T-helper 22 cell (primary cell): Measurements from ENCODE around the gene NEO1.
"Not testable (repeated sequence)": the region's sequence is repeated elsewhere in the genome, so short reads cannot be mapped to it uniquely, and the experiment has no call there.

Source experiments
- DNase-seq: peaks from one replicate; pipeline ENCODE4 v3.0.0-alpha.2; 2020; ENCODE audit warnings: low read depth

NEO1 gene

DNA sequence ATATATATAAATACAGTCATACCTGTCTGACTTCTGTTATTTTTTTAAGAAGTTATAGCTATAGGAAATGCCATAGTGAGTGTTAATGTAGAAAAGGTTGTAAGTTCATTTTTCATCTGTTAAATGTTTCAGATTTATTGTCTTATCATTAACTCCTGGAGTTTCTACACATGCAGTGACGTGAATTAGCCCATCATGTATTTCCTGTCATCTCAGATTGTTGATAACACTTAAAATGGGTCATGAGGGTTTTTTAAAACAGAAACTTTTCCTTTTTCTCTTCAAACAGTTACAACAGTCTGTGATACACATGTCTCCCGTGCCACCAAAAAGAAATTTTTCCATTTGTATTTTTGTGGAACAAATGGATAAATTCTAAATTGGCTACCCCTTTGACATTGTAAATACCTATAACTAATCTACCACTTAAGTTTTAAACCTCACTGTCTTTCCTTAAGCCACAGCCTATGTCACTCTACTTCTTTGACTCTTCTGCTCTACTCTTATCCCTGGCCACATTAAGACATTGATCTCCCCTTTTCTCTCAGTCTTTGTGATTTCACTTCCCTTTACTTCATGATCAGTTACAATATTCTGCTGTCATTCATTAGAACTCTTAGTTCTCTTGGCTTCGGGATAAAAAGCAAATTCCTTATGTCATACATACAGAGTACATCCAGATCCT, 89.1 kb downstream of the NEO1 start:
- DNase-seq, result no peak

DNA sequence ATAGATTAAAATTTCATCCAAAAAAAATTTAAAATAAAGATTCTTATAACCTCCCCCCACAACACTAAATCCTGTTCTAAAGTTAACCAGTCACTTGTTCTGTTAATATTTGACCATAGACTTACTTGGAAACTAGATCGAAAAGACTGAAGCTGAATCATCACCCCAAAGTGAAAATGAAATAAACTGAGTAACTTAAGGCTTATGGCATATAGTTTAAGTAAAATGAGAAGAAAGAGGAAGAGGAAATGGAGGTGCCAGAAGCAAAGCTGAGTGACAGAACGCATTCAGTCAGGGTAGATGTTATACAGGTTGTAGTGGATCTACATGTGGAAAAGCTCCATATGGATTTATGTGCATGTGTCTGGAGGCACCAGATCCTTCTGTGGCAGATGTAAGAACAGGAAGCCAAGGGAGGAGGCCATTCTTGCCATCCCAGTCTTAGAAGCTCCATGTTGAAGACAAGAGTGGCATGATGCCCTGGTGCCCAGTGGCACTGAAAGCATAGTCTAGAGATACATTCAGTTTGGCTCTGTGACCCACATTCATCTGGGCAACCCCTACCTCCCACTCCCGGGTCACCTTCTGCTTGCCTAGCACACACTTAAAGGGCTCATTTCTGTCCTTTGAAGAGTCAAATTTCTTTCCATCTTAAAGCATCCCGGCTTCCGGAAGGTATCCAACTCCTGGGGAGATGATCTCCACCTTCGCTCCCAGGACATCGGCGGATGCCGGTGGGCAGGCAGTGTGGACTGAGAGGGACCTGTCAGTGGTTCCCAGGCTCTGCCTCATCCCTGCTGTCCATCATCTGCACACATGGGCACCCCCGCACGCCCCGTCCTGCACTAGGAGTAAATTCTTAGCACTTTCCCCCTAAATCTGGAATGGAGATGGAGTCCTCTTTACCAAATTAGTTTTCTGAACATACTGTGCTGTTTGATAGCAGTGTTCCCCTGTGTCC, 90.8 kb downstream of the NEO1 start:
- DNase-seq, result no peak

DNA sequence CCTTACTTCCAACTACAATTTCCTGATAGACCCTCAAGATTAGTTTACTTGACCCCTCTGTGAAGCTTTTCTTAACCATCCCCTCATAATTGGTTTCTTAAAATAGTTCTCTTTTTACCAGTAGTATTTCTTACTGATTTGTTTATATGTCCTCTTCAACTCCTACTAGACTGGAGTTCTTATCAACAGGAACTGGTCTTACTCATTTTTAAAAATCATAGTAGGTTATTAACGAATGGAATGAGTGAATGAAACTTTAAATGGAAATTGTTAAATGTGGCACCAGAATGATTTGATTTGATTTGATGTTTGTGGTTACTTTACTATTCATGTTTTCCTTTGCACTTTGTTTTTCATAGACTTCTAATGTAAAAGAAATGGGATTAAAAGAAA, 91.5 kb downstream of the NEO1 start:
- DNase-seq, result no peak

DNA sequence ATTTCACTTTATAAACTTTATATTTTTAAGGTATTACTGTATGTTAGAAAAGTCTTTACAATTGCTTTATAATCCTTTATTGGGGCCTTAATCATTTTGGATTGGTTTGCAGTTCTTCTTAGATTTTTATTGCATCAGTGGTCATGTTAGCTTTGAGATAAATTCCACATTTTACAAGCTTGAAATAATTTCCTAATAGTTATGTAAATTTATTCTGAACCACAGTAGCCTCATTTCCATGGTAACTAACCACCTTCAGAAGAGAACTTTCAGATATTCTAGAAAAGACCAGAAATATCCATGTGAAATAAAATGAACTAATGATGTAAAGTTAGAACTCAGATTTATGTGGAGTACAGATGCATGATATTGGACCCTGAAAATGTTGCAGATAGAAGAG, 94.2 kb downstream of the NEO1 start:
- DNase-seq, result no peak

DNA sequence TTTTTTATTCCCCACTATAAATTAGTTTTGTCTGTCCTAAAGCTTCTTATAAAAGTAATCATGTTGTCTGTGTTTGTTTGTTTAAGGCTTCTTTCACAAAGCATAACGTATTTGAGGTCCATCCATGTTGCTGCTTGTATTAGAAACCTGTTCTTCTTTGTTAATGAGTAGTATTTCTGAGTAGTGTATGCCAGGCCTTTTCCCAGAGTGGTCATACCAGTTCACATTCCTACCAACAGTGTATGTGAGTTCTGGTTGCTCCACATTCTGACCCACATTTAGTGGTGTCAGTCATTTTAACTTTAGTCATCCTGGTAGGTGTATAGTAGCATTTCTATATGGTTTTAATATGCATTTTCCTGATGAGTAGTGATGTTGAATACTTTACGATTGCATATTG, 98.6 kb downstream of the NEO1 start:
- no peak for DNase-seq

DNA sequence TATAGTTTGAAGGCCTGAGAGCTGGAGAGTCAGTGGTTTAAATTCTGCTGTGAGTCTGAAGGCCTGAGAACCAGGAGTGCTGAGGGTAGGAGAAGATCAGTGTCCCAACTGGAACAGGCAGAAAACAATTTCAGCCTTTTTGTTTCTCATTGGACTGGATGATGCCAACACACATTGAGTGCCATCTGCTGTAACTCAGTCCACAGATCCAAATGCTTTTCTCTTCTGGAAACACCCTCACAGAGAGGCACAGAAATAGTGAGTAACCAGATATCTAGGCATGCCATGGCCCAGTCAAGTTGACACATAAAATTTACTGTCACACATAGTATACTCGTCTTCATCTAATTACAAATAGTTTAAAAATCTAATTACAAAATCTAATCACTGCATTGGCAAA, 100.8 kb downstream of the NEO1 start:
- no peak for DNase-seq

DNA sequence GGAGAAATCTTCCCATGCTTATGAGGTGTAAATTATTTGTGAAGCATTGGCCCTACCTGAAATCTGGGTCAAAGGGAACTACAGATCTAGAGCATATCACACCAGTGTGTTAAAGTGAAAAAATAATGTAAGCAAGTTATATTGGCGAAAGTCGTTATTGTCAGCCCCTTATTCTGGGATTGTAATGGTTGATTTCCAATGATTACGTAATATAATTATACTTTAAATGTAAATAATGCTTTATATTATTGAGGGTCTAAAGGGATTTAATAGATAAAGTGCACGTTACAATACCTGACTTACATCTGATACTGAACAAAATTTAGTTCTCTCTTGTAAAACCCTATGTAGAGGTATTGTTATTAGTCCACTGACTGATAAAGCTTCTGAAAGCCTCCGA, 101.2 kb downstream of the NEO1 start:
- DNase-seq, result no peak

DNA sequence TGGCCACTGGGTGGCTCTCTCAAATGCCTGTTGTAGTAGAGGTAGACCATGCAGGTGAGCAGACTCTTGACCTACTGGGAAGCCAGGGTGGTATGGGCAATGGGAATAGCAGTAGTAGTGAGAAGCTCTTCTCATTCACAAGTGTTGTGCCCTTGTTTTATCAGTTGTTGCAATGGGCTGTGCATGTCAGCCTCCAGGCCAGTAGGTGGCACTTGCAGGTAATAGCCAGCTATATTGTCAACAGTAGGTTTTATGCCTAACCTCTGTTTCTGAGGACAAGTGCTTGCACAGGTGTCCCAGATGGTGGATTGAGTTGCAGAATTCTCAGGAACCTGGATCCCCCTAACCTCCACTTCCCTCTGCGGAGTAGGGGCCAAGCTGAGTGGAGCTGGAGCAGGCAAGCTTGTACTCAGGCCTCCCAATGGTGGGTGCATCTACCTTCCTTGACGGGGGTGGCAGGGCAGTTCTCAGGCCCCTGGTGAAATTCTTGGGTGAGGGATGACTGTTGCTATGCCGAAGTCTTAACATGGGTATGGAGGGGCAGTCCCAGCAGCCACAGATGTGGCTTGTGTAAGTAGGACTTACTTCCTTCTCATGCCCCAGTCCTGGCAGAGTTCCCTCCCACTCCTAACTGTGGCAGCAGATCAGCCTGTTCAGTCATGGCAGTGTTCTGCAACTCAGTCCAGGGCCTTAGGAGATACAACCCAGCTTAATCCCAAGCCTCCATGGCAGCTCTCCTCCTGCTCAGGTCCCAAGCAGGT, 104.3 kb downstream of the NEO1 start:
- DNase-seq, result no peak

DNA sequence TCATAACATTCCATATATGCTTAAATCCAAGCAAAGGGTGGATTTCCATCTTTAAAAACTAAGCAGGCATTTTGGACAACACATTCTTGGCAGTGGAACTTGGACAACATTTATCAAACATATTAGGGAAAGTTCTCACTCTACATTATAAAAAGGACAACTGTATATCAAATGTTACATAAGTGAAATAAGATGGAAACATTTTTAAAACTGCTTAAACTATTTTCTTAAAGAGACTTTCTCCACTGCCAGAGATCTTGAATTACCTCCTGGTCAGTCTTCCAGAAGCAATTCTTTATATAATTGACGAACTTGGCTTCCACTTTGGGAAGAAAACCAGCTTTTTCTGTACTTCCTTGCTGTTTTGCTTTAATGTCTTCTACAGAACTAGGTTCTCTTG, 109.3 kb downstream of the NEO1 start:
- no peak for DNase-seq

DNA sequence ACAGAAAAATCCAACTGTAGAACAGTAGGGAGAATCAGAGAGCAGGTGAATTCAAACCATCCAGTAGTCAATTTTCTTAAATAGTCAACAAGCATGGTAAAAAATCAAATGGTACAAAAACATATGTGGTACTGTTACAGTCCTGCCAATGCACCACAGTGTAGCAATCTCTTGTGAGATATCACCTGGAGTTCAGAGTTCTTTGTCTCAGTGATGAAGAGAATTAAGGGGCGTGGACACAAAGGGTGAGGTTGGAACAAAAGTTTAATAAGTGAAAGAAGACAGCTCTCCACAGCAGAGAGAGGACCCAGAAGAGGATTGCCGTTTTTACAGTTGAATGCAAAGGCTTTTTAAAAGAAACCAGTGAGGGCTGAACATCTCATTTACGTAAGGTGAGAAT, 113.2 kb downstream of the NEO1 start:
- no peak for DNase-seq

DNA sequence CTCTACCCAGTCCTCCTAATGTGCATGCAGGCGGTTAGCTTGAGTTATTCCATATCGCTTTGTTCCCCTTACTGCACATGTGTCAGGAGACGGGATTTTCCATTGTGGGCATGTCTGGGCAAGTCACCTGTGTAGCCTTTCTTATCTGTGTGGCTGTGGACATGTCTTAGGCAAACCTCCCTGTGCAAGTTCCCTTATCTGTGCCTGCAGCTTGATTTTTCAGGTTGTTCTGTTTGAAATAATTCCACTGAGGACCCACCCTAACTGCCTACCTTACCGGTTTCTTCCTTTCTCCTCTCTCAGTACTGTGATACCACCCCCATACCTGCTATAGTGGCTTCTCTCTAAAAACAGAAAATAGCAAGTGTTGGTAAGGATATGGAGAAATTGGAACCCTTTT, 113.6 kb downstream of the NEO1 start:
- no peak for DNase-seq

DNA sequence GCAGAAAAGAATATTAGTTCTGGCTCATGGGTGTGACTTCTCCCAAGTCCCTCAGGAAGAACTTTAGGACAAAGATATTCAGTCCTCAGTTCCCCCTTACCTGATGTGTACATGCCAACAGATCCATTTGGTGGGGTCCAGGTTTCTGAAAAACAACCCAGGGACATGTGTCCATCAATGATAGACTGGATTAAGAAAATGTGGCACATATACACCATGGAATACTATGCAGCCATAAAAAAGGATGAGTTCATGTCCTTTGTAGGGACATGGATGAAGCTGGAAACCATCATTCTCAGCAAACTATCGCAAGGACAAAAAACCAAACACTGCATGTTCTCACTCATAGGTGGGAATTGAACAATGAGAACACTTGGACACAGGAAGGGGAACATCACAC, 114.4 kb downstream of the NEO1 start:
- not testable (repeated sequence) for DNase-seq

DNA sequence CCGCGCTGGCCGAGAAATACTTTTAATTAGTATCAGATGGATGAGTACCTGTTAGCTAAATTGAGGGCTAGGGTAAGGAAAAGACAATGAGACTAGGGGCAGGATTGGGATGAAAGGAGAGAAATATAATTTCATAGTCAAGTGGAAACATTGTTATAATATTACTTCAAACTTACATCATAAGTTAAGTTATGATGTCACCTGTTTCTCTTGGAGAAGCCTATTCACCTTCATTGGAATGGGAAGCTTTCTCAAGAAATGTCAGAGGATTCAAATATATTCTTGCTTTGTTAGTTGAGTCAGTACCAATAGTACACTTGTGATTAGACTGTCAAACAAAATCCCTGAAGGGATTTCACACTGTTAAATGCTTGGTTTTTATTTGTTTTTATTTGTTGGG, 116.2 kb downstream of the NEO1 start:
- no peak for DNase-seq

DNA sequence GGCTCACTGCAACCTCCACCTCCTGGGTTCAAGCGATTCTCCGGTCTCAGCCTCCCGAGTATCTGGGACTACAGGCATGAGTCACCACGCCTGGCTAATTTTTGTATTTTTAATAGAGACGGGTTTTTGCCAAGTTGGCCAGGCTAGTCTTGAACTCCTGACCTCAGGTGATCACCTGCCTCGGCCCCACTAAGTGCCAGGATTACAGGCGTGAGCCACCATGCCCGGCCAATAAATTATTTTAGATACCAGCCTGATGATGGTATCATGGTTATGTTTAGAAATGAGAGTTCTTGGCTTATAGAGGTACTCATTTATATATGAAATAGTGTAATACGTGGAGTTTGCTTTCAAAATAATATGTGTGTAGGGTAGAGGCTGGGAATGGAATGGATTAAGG, 119.4 kb downstream of the NEO1 start:
- no peak for DNase-seq

DNA sequence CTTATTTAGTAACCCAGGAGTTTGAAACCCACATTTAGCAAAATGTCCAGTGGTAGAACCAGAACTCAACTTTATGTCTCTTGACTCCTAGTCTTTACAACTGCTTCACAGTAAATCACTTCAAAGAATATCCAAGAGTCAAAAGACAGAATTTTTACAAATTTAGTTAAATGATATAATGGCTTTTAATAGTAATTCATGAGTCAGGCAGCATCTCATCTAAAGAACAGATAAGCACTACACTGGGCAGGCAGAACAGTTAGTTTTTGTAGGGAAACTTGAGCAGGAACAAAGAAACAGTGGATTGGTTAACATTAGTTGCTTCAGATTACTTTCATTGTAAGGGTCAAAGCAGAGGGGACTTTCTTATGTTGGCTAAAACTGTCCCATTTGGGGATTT, 120.2 kb downstream of the NEO1 start:
- DNase-seq, result no peak

DNA sequence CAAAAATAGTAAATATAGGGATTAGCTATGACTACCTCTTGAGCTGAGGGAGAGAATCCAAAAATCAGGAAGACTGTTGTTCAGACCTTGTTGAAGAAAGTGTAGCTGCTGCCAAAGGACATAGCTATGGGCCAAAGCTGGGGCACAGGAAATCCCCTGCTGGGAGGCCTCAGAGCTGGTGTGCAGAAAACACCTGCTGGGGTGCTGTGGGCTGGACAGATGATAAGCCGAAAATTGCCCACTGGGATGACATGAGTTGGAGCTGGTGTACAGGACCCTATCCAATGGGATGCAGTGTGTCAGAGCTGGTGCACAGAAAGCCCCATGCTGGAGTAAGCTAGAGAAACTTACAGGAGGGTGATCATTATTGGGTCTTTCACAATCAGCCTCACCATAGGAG, 121.9 kb downstream of the NEO1 start:
- DNase-seq, result no peak

DNA sequence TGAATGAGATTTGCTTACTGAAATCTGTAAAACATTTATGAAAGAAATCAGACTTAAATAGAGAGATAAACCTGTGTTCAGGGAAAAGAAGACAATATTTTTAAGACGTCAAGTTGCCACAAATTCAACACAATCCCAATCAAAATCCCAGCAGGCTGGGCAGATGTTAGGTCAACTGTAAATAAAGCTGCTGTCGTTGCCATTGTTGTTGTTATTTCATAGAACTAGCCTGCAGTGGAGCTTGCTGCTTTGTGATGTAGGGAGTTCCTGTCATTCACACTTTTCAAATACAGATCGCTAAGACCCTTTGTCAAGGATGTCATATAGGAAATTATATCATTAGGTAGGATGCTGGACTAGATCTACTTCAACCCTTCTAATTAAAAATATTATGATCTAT, 123.1 kb downstream of the NEO1 start:
- DNase-seq, result no peak

DNA sequence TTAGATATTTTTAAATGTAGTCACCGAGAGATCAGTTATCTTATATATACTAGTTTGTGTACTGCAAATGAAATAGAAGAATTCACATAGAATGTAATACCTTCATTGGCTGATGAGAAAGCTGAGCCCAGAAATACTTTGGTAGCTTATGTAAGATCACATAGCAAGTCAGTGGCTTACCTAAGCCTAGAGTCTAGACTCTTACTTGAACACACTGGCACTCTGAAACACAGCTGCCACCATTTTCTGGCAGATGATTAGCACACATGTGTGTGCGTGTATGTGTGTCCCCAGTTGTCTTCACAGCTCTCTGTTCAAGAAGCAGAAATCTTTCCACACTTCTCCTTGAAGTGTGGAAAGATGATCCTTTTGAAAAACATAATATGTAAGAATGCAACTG, 124.3 kb downstream of the NEO1 start:
- no peak for DNase-seq

DNA sequence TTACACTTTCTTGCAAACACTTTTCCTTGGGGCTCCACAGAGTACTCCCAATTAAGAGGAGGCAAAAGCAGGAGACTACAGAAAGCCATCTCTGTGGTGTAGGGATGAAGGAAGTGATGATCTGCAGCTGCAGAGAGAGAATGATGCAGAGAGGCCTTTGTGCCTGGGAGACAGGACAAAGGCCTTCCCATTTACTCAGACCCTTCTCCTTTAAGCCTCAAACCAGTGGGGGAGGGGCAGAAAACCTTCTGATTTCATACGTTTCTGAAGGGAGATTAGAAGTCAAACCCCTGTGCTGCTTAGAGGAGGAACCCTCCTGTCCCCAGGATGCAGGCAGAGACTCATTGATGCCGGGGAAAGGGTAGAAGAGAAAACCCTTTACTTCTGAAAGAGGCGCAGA, 130.8 kb downstream of the NEO1 start:
- no peak for DNase-seq

DNA sequence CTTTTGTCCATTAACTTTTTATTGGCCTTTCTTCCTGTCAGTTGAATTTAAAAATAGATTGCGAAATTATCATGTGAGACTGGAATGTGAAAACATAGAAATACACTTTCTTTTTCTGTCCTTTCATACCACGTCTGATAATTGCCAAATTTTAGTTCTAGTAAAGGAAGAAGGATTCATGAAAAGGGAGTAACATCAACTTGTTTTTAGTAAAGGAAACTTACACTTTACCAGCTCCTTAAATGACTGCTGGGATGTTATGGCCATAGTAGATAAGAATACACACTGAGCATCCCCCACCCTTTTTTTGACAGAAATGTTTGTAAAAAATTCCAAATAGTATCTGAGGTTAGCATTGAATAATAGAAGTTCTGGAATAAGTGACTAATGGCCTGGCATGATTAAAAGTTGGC, 137.9 kb downstream of the NEO1 start:
- no peak for DNase-seq

DNA sequence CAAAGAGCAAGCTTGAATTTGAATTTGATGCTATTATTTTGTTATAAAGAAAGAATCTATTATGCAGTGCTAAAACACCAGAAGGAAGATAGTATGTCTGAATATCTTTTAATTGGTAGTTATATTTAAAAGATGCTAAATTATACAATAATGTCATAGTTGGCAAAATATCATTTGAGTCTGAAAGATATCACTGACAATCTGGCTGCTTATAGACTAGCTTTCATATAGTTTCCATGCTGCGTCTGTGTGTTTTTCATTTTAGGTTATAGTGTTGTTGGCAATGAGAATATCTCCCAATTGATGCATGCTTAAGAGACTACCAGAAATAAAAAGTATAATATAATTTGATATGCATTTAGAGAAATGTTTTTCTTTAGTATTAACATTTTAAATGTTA, 142.9 kb downstream of the NEO1 start:
- no peak for DNase-seq

DNA sequence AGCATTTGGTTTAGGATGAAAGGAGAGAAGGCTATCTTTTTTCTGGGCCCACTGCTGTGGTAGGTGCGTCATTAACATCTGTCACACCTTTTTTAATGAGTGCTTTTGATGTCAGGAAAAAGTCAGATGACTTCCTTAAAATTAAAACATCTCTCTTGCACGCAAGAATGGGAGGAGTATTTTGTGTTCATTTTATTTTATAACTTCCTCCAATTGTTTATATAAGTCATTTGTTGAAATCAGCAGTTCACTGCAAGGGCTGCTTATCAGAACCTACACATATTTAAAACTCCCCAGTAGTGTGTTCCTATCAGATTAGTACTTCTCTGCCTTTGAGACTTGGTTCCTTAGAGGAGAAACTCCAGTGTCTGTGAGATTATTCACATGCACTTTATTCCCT, 143.8 kb downstream of the NEO1 start:
- no peak for DNase-seq

DNA sequence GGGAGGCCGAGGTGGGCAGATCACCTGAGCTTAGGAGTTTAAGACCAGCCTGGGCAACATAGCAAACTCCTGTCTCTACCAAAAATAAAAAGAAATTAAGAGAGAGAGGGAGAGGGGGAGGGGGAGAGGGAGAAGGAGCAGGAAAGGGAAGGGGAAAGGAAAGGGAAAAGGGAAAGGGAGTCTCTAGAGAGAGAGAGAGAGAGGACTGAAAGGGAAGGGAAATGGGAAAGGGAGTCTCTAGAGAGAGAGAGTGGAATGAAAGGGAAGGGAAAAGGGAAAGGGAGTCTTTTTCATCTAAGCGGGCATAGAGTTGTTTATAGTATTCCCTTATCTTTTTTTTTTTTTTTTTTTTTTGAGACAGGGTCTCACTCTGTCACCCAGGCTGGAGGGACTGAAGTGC, 148.1 kb downstream of the NEO1 start:
- no peak for DNase-seq
